Measurements from ENCODE around the gene CNIH2.

CNIH2 gene

GRCh38 chr11:66235141-66235540, 42.8 kb upstream of the CNIH2 start:
- H3K4me3 ChIP-seq (ENCODE audit: low read length), result no peak overlapping the region
- DNase-seq (ENCODE audit: low read depth), result no peak
- no peak for TF ChIP-seq CTCF (conservative IDR thresholded peaks at IDR 0.05; ENCODE audit: low read depth, low read length)

GRCh38 chr11:66237867-66238266, 40.1 kb upstream of the CNIH2 start:
- DNase-seq (ENCODE audit: low read depth), result no peak

GRCh38 chr11:66238786-66239413, 39.1 kb upstream of the CNIH2 start:
- TF ChIP-seq CTCF (conservative IDR thresholded peaks at IDR 0.05; ENCODE audit: low read depth, low read length), result no peak
- no peak overlapping the region for H3K4me3 ChIP-seq (ENCODE audit: low read length)
- DNase-seq (ENCODE audit: low read depth), result no peak

More at GRCh38 chr11:66237867-66238266, 40.1 kb upstream of the CNIH2 start:
- no peak for TF ChIP-seq CTCF (conservative IDR thresholded peaks at IDR 0.05; ENCODE audit: low read depth, low read length)
- H3K4me3 ChIP-seq (ENCODE audit: low read length), result no peak overlapping the region

GRCh38 chr11:66239511-66239910, 38.5 kb upstream of the CNIH2 start:
- no peak overlapping the region for H3K4me3 ChIP-seq (ENCODE audit: low read length)
- DNase-seq (ENCODE audit: low read depth), result no peak
- TF ChIP-seq CTCF (conservative IDR thresholded peaks at IDR 0.05; ENCODE audit: low read depth, low read length), result no peak

- TF ChIP-seq CTCF (conservative IDR thresholded peaks at IDR 0.05; ENCODE audit: low read depth, low read length), result no peak
- DNase-seq (ENCODE audit: low read depth), result no peak
- no peak overlapping the region for H3K4me3 ChIP-seq (ENCODE audit: low read length)
Observed at GRCh38 chr11:66239998-66240780, 37.8 kb upstream of the CNIH2 start.

- no peak for TF ChIP-seq CTCF (conservative IDR thresholded peaks at IDR 0.05; ENCODE audit: low read depth, low read length)
- no peak for DNase-seq (ENCODE audit: low read depth)
- no peak overlapping the region for H3K4me3 ChIP-seq (ENCODE audit: low read length)
Observed at GRCh38 chr11:66240781-66241136, 37.2 kb upstream of the CNIH2 start.
